ENCODE results near the gene GJC1. TPM values are rescaled to one million over a fixed set of nuclear protein-coding genes. Genes with fewer than 3 reads are reported as not detected.

GJC1 gene
- total and polyA plus RNA-seq, 3 donors from 2014 or later = 16.9 to 21.0 (median 19.3) TPM

- Histone ChIP-seq H3K36me3 (ENCODE audit: low read depth, missing control alignments) (no peaks in the 10 kb centered on the region), H3K9me3 (no peaks in the 10 kb centered on the region), H3K4me1 (no peaks in the 10 kb centered on the region), H3K27me3 (no peaks in the 10 kb centered on the region), H3K27ac (no peak overlapping the region), H3K4me3 (no peak overlapping the region)
- TF ChIP-seq, protein P1, sequence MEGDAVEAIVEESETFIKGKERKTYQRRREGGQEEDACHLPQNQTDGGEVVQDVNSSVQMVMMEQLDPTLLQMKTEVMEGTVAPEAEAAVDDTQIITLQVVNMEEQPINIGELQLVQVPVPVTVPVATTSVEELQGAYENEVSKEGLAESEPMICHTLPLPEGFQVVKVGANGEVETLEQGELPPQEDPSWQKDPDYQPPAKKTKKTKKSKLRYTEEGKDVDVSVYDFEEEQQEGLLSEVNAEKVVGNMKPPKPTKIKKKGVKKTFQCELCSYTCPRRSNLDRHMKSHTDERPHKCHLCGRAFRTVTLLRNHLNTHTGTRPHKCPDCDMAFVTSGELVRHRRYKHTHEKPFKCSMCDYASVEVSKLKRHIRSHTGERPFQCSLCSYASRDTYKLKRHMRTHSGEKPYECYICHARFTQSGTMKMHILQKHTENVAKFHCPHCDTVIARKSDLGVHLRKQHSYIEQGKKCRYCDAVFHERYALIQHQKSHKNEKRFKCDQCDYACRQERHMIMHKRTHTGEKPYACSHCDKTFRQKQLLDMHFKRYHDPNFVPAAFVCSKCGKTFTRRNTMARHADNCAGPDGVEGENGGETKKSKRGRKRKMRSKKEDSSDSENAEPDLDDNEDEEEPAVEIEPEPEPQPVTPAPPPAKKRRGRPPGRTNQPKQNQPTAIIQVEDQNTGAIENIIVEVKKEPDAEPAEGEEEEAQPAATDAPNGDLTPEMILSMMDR (IDR thresholded peaks at IDR 0.05) = no peak
- DNase-seq = no peak
- 74 to 81% methylated on average over 6 of the region's 6 CpGs for WGBS, 2 donors
- intact Hi-C loops (cut with DNase I; ENCODE audit: low total_unique reads) = no loop called here
These were observed 18.2 kb upstream of the GJC1 start for GRCh38 chr17:44848257-44848795.

- H3K27ac ChIP-seq = no peak within 1 kb of the TSS
- DNase-seq = no peak
- H3K4me3 ChIP-seq = no peak within 1 kb of the TSS
- intact Hi-C loops (cut with DNase I; ENCODE audit: low total_unique reads) = no loop called here
- no peaks in the 10 kb centered on the region for H3K36me3 ChIP-seq (ENCODE audit: low read depth, missing control alignments)
- H3K4me1 ChIP-seq = no peaks in the 10 kb centered on the region
- H3K9me3 ChIP-seq = no peaks in the 10 kb centered on the region
- H3K27me3 ChIP-seq = no peaks in the 10 kb centered on the region
- WGBS, 2 donors = 60 to 71% methylated on average over 2 of the region's 2 CpGs
- TF ChIP-seq, protein P1 (IDR thresholded peaks at IDR 0.05) = no peak
- TF ChIP-seq POLR2A (IDR thresholded peaks at IDR 0.05) = no peak
These were observed 17.5 kb upstream of the GJC1 start, which contains the start of gene HIGD1B for GRCh38 chr17:44847586-44847985. Gene HIGD1B (plus strand): TSS chr17:44847883. CDS start chr17:44848153, 270 bp downstream.

GRCh38 chr17:44846206-44846605 is 16.1 kb upstream of the GJC1 start:
- TF ChIP-seq, protein P1 (IDR thresholded peaks at IDR 0.05) = no peak
- TF ChIP-seq POLR2A (IDR thresholded peaks at IDR 0.05) = no peak
- H3K4me1 ChIP-seq = no peaks in the 10 kb centered on the region
- intact Hi-C loops (cut with DNase I; ENCODE audit: low total_unique reads) = no loop called here
- 80 to 83% methylated on average over 8 of the region's 8 CpGs for WGBS, 2 donors
- no peaks in the 10 kb centered on the region for H3K36me3 ChIP-seq (ENCODE audit: low read depth, missing control alignments)
- DNase-seq = no peak
- H3K4me3 ChIP-seq = no peak overlapping the region
- H3K27me3 ChIP-seq = no peaks in the 10 kb centered on the region
- no peak overlapping the region for H3K27ac ChIP-seq
- H3K9me3 ChIP-seq = no peaks in the 10 kb centered on the region

- 62 to 63% methylated on average over 1 of the region's 1 CpG for WGBS, 2 donors
These were observed 14.3 kb upstream of the GJC1 start for GRCh38 chr17:44844390-44844830.

More at GRCh38 chr17:44844390-44844830, 14.3 kb upstream of the GJC1 start:
- no peaks in the 10 kb centered on the region for H3K4me1 ChIP-seq
- H3K27me3 ChIP-seq = no peaks in the 10 kb centered on the region
- intact Hi-C loops (cut with DNase I; ENCODE audit: low total_unique reads) = no loop called here
- no peak overlapping the region for H3K4me3 ChIP-seq
- TF ChIP-seq, protein P1 (IDR thresholded peaks at IDR 0.05) = no peak
- no peak for TF ChIP-seq POLR2A (IDR thresholded peaks at IDR 0.05)
- H3K9me3 ChIP-seq = no peaks in the 10 kb centered on the region
- H3K27ac ChIP-seq = no peak overlapping the region
- H3K36me3 ChIP-seq (ENCODE audit: low read depth, missing control alignments) = no peaks in the 10 kb centered on the region
- DNase-seq = no peak

Measured in testis (tissue), 3 donors.